Measurements from ENCODE around the gene HINT2.

- TF ChIP-seq CTCF (IDR thresholded peaks at IDR 0.05), result no peak
- no peak for TF ChIP-seq POLR2AphosphoS5 (IDR thresholded peaks at IDR 0.05)
- TF ChIP-seq POLR2A (IDR thresholded peaks at IDR 0.05), result no peak
These were observed 42.0 kb upstream of the HINT2 start for GRCh38 chr9:35856882-35857281.
